Uterus (tissue), 2 donors: ENCODE results near the gene FREM1.

Experiments used
- POLR2A ChIP-seq, 2 donors: fragments of 450-650 bp; IDR thresholded peaks; one replicate each; pipeline ENCODE4 v1.6.1; 2016; ENCODE audit warnings: antibody characterized with exemption in 2 of 2, mild to moderate bottlenecking in 1 of 2, moderate library complexity in 1 of 2
- TF ChIP-seq, protein P1 (sequence below), 4 experiments: fragments of 200-600 bp in 2 of 4; fragments of 450-650 bp in 2 of 4; sonication (generic) in 2 of 4; IDR thresholded peaks; one replicate each; pipeline ENCODE4 v1.5.1; 2016 to 2019; ENCODE audit warnings: antibody characterized with exemption in 4 of 4, mild to moderate bottlenecking in 2 of 4, moderate library complexity in 1 of 4

DNA sequence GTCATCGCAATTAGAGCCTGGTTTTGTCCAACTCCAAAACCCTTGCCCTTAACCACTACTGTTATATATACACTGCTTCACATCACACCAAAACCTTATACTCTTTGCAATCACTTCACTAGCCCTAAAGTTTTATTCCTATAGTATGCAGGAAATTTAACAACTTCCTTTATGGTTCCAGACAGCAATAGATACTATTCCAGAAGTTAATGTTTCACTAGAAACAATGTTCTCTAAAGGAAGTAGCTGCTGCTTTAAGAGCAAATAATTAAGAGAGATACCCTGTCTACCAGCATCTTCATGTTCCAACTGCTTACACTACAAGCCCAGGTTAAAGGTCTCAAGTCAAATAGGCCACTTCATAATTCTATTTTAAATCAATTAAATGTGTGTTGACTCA lies 22.0 kb downstream of the FREM1 start:
- TF ChIP-seq, protein P1, sequence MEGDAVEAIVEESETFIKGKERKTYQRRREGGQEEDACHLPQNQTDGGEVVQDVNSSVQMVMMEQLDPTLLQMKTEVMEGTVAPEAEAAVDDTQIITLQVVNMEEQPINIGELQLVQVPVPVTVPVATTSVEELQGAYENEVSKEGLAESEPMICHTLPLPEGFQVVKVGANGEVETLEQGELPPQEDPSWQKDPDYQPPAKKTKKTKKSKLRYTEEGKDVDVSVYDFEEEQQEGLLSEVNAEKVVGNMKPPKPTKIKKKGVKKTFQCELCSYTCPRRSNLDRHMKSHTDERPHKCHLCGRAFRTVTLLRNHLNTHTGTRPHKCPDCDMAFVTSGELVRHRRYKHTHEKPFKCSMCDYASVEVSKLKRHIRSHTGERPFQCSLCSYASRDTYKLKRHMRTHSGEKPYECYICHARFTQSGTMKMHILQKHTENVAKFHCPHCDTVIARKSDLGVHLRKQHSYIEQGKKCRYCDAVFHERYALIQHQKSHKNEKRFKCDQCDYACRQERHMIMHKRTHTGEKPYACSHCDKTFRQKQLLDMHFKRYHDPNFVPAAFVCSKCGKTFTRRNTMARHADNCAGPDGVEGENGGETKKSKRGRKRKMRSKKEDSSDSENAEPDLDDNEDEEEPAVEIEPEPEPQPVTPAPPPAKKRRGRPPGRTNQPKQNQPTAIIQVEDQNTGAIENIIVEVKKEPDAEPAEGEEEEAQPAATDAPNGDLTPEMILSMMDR (IDR thresholded peaks at IDR 0.05), result no peak
- no peak for TF ChIP-seq POLR2A (IDR thresholded peaks at IDR 0.05)
